Lower lobe of right lung (tissue), 2 donors: ENCODE measurements around the gene RNF43. TPM values are rescaled to one million over a fixed set of nuclear protein-coding genes. Genes with fewer than 3 reads are reported as not detected.

Source experiments
- ATAC-seq, 2 donors: fragments of 200-7000 bp; cut with Tn5 transposase; one replicate each; pipeline ENCODE4 v1.9.1; 2020 to 2022; ENCODE audit warnings: mild to moderate bottlenecking in 2 of 2, moderate library complexity in 2 of 2
- DNase-seq: peaks from one replicate; pipeline ENCODE4 v3.0.0-alpha.2; 2020
- H3K27ac ChIP-seq: fragments of 200-600 bp; one replicate; pipeline ENCODE4 v1.8.0; 2022
- H3K27me3 ChIP-seq: fragments of 200-600 bp; one replicate; pipeline ENCODE4 v1.8.0; 2022; ENCODE audit warnings: low read depth
- H3K36me3 ChIP-seq: fragments of 200-600 bp; one replicate; pipeline ENCODE4 v1.8.0; 2022; ENCODE audit warnings: mild to moderate bottlenecking
- H3K4me1 ChIP-seq: fragments of 200-600 bp; one replicate; pipeline ENCODE4 v1.8.0; 2022
- H3K4me3 ChIP-seq: fragments of 200-600 bp; one replicate; pipeline ENCODE4 v1.8.0; 2022; ENCODE audit warnings: mild to moderate bottlenecking
- H3K9me3 ChIP-seq: fragments of 200-600 bp; one replicate; pipeline ENCODE4 v1.8.0; 2022
- intact Hi-C: fragments of 100-400 bp; cut with DNase I; formaldehyde crosslinking; loops from one replicate; pipeline ENCODE4 v1.11.0; 2022
- total RNA-seq: library from RNA; stranded (reverse); fragmentation: NEBNext Ultra II Directional; extraction: Animal tissue kit (Norgen Biotek cat#: 25700); gene quantifications from one replicate; pipeline ENCODE4 v1.2.1, GENCODE V29; 2021
- TF ChIP-seq, protein P1 (sequence below): fragments of 200-600 bp; IDR thresholded peaks from one replicate; pipeline ENCODE4 v1.8.0; 2022; ENCODE audit warnings: antibody characterized with exemption, mild to moderate bottlenecking
- donor health status: DM: no; HTN: yes; CAD: no; lungs with severe emphysema.

The RNF43 gene
- total RNA-seq, 1 donor from 2014 or later: 9.7 TPM

DNA sequence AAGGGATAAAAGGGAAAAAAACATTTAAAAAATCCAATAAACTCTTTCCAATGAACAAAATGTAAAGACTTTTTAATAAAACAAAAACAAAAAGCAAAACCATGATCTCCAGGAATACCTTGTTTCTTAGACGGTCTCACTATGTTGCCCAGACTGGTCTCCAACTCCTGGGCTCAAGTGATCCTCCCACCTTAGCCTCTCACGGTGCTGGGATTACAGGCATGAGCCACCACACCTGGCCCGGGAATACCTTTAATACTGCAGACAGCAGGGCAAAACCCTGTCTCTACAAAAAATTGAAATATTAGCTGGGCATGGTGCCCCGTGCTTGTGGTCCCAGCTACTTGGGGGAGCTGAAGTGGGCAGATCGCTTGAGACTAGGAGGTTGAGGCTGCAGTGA is 7.9 kb downstream of the RNF43 start:
- Histone ChIP-seq H3K4me1 (no peaks in the 10 kb centered on the region), H3K36me3 (no peaks in the 10 kb centered on the region), H3K4me3 (no peak overlapping the region), H3K27ac (no peak overlapping the region), H3K27me3 (no peaks in the 10 kb centered on the region), H3K9me3 (no peaks in the 10 kb centered on the region)
- no peak for ATAC-seq
- TF ChIP-seq, protein P1, sequence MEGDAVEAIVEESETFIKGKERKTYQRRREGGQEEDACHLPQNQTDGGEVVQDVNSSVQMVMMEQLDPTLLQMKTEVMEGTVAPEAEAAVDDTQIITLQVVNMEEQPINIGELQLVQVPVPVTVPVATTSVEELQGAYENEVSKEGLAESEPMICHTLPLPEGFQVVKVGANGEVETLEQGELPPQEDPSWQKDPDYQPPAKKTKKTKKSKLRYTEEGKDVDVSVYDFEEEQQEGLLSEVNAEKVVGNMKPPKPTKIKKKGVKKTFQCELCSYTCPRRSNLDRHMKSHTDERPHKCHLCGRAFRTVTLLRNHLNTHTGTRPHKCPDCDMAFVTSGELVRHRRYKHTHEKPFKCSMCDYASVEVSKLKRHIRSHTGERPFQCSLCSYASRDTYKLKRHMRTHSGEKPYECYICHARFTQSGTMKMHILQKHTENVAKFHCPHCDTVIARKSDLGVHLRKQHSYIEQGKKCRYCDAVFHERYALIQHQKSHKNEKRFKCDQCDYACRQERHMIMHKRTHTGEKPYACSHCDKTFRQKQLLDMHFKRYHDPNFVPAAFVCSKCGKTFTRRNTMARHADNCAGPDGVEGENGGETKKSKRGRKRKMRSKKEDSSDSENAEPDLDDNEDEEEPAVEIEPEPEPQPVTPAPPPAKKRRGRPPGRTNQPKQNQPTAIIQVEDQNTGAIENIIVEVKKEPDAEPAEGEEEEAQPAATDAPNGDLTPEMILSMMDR: no peak
- intact Hi-C loops: no loop called here
- DNase-seq: no peak

DNA sequence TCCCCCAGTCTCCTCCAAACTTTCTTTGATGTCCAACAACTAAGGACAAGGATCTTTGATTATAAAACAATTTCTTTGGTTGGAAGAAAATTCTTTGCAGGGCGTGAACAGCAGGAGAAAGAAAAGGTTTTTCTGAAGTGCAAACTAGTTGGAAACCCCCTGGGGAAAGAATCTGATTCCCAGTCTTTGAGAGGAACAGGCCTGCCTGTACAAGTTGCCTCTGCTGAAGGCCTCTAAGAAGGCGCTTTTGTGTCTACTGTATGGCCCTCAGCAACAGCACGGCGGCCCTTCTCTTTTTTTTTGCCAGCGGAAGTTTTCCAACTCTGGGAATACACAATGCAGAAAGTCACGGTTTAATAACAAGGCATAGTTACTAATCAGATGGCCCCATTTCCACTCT is 14.0 kb downstream of the RNF43 start:
- TF ChIP-seq, protein P1: no peak
- Histone ChIP-seq H3K9me3 (no peaks in the 10 kb centered on the region), H3K27me3 (no peaks in the 10 kb centered on the region), H3K36me3 (no peaks in the 10 kb centered on the region), H3K27ac (no peak overlapping the region), H3K4me3 (no peak overlapping the region), H3K4me1 (no peaks in the 10 kb centered on the region)
- intact Hi-C loops: no loop called here
- no peak for DNase-seq
- no peak for ATAC-seq

DNA sequence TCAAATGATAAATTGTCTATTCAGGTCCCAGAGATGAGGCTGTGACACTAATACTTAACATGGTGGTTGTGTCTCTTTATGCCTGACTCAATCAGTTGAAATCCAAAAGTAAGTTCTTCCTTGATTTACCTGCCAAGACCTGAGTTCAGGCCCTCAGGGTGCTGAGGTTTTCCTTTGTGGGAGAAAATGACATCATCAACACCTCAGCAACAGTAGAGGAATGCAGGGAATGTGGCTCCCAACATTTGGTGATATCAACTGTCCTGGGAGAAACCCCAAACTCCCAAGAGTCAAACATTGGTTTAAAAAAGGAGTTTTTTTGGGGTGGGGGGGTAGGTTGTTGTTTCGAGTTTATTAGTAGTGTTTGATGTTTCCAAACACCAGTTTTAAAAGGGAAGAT is 14.7 kb downstream of the RNF43 start:
- ATAC-seq (no peak), DNase-seq (no peak)
- Histone ChIP-seq H3K36me3 (no peaks in the 10 kb centered on the region), H3K4me1 (no peaks in the 10 kb centered on the region), H3K27ac (no peak overlapping the region), H3K27me3 (no peaks in the 10 kb centered on the region), H3K9me3 (no peaks in the 10 kb centered on the region), H3K4me3 (no peak overlapping the region)
- TF ChIP-seq, protein P1: no peak
- intact Hi-C loops: no loop called here

DNA sequence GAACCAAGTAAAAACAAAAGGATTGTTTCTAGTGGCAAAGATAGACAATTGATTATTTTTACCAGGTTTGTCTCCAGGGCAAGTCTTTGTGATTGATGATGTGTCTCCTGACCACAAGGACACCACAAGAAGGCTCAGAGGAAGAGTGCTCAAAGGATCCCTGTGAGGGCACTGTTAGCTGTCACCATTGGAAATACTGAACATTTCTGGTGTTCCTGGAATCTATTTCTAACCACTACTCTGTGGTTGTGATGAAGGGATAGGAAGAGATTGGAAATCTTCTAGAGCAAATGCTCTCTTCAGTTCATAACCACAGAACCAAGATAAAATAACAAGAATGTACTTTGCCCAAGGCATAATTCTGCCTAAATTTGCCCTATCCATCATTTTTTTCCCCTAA is 15.3 kb downstream of the RNF43 start:
- Histone ChIP-seq H3K4me1 (no peaks in the 10 kb centered on the region), H3K36me3 (no peaks in the 10 kb centered on the region), H3K9me3 (no peaks in the 10 kb centered on the region), H3K27me3 (no peaks in the 10 kb centered on the region), H3K27ac (no peak overlapping the region), H3K4me3 (no peak overlapping the region)
- TF ChIP-seq, protein P1: no peak
- intact Hi-C loops: no loop called here
- DNase-seq (no peak), ATAC-seq (no peak)

DNA sequence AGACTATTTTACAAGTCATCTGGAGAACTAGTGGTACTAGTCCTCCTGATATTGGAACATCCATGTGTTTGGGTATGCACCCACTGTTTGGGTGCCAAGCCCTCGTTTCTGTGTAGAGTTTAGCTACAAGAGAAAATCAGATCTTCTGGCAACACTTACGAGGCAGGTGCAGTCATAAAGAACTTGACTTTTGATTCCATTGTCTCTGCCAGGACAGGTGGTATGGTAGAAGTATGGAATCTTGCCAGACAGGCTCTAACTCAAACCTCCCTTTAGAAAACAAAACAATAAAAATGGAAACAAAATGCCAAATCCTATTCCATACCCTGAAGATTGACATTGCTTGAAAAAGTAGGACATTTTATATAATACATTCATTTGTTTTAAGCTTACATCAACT is 16.0 kb downstream of the RNF43 start:
- H3K27me3 ChIP-seq: no peaks in the 10 kb centered on the region
- no peaks in the 10 kb centered on the region for H3K9me3 ChIP-seq
- intact Hi-C loops: no loop called here
- no peaks in the 10 kb centered on the region for H3K4me1 ChIP-seq
- DNase-seq: no peak
- TF ChIP-seq, protein P1: no peak
- no peak overlapping the region for H3K4me3 ChIP-seq
- no peak overlapping the region for H3K27ac ChIP-seq
- H3K36me3 ChIP-seq: no peaks in the 10 kb centered on the region
- no peak for ATAC-seq

DNA sequence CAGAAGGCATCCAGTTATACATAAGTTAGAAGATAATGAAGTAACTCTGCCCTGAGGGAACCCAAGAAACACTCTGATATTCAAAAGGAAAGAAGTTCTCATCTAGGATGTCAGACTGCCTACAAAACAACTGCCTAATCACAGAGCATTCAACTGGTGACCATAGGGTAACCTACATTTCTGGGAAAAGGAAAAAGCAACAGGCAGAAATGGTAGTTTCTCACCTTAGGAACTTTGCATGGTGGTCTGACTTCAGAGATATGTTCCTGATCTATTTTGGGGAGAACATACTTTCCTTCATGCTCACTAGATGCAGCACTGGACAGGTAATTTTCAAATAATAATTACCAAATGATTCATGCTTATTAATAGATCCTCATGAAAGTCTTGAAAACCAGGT is 16.5 kb downstream of the RNF43 start:
- DNase-seq (no peak), ATAC-seq (no peak)
- Histone ChIP-seq H3K27me3 (no peaks in the 10 kb centered on the region), H3K27ac (no peak overlapping the region), H3K4me3 (no peak overlapping the region), H3K4me1 (no peaks in the 10 kb centered on the region), H3K36me3 (no peaks in the 10 kb centered on the region), H3K9me3 (no peaks in the 10 kb centered on the region)
- TF ChIP-seq, protein P1: no peak
- intact Hi-C loops: no loop called here
